Activated CD4-positive, CD25-positive, alpha-beta regulatory T cell (primary cell): Measurements from ENCODE around the gene KLHL33.

Source experiments
- DNase-seq, 4 experiments: peaks; one replicate each; lab custom pipeline; 2025; lab: John Stamatoyannopoulos, UW

KLHL33 gene

GRCh38 chr14:20435582-20436362, at the start of gene KLHL33:
Gene KLHL33 (minus strand): TSS chr14:20436166. CDS start chr14:20435811, 355 bp downstream.
- no peak for DNase-seq

- no peak for DNase-seq
These were observed 46.4 kb upstream of the KLHL33 start for GRCh38 chr14:20482382-20482781.

GRCh38 chr14:20478894-20479293, 42.9 kb upstream of the KLHL33 start:
- DNase-seq, result no peak

GRCh38 chr14:20477211-20477876, 41.4 kb upstream of the KLHL33 start:
- no peak for DNase-seq

- no peak for DNase-seq
These were observed 40.8 kb upstream of the KLHL33 start for GRCh38 chr14:20476776-20477175.

GRCh38 chr14:20472536-20473169, 36.7 kb upstream of the KLHL33 start:
- DNase-seq, result no peak

- DNase-seq, result no peak
These were observed 34.6 kb upstream of the KLHL33 start for GRCh38 chr14:20470603-20470901.

- DNase-seq, result peak in 1 of 4 experiments; percentile 30
These were observed 34.1 kb upstream of the KLHL33 start for GRCh38 chr14:20469890-20470602.

GRCh38 chr14:20469242-20469889, 33.4 kb upstream of the KLHL33 start, which contains the start of gene PNP:
Gene PNP (plus strand): TSS chr14:20469406. CDS start chr14:20469525, 119 bp downstream.
- peak; percentile 67 to 74 (median 70) for DNase-seq

- DNase-seq, result no peak
These were observed 32.8 kb upstream of the KLHL33 start for GRCh38 chr14:20468764-20469241.

- peak; percentile 94 to 98 (median 96) for DNase-seq
These were observed 25.5 kb upstream of the KLHL33 start, which contains the start of gene PIP4P1 for GRCh38 chr14:20461225-20462141. Gene PIP4P1 (minus strand): TSS chr14:20461434. CDS start chr14:20461325, 109 bp downstream.

- DNase-seq, result peak; percentile 29 to 65 (median 46)
These were observed 24.7 kb upstream of the KLHL33 start for GRCh38 chr14:20460458-20461224.

GRCh38 chr14:20458031-20458789, 22.2 kb upstream of the KLHL33 start:
- no peak for DNase-seq

GRCh38 chr14:20456971-20457370, 21.0 kb upstream of the KLHL33 start:
- no peak for DNase-seq

GRCh38 chr14:20455355-20456300, 19.7 kb upstream of the KLHL33 start:
- DNase-seq, result peak in 2 of 4 experiments; percentile 41 to 57

GRCh38 chr14:20454516-20455354, 18.8 kb upstream of the KLHL33 start, which contains the start of the genes APEX1 and OSGEP:
Gene APEX1 (plus strand): TSS chr14:20455226. CDS start chr14:20455646, 420 bp downstream.
Gene OSGEP (minus strand): TSS chr14:20454812. CDS start chr14:20454683, 129 bp downstream.
- DNase-seq, result peak; percentile 89 to 94 (median 92)
